SH-SY5Y (cell line): ENCODE results near the gene SLC19A1.

Experiments used
- GATA2 ChIP-seq: IDR thresholded peaks from 2 replicates; pipeline ENCODE4 v1.6.1; 2011; ENCODE audit warnings: mild to moderate bottlenecking, low read depth, low read length
- GATA3 ChIP-seq: IDR thresholded peaks from 2 replicates; pipeline ENCODE4 v1.6.1; 2011; ENCODE audit warnings: low read depth, mild to moderate bottlenecking, low read length, moderate library complexity

Gene SLC19A1

DNA sequence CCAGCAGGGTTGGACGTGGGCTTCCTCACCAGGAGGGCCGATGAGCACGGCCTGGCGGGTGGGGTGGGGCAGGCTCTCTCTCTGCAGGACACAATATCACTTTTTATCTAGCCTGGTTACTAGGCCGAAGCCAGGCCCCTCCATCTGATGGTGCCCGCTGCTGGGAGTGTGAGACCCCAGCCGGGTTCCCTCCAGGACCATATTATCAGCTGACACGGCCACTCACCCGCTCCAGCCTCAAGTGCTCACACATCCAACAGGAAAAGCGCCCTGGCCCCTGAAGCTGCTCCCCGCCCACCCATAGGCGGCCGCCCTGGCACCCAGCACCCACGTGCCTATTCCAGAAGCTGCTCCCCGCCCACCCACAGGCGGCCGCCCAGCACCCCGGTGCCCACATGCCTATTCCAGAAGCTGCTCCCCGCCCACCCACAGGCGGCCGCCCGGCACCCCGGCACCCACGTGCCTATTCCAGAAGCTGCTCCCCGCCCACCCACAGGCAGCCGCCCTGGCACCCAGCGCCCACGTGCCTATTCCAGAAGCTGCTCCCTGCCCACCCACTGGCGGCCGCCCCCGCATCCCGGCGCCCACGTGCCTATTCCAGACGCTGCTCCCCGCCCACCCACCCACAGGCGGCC is 5.0 kb downstream of the SLC19A1 start:
- TF ChIP-seq GATA2 (no peak), GATA3 (no peak)

DNA sequence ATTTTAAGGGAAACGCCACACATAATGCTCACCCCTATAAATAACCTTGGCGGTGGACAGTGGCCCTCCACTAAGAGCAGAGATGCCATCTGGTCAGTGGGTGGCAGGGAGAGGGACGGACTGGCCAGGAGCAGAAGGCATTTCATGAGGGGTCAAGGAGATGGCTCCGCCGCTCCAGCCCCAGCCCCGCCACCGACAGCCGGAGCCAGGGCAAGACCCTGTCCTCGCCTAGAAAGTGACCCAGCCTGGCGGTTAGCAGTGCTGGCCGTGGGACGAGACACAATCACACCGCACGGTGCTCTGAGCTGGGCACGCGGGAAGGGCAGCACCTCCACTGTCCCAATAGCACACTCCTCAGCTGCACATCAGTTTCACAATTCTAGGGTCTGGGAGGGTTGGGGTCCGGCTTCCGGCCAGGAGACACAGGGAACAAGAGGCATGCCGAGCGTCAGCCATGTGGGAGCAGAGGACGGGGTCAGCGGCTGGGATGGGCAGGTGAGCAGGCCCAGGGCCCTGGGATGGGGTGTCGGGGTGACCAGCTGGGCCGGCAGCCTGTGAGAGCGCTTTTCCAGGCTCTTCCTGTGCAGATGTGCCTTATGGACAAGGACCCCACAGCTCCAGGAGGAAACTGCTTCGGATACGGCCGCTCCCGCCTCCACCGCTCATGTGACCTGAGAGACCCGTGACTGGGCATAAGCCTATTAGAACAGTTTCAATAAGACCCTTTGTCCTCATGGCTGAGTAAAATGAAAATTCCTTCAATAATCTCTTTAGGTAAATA is 5.7 kb downstream of the SLC19A1 start:
- TF ChIP-seq GATA2 (no peak), GATA3 (no peak)

DNA sequence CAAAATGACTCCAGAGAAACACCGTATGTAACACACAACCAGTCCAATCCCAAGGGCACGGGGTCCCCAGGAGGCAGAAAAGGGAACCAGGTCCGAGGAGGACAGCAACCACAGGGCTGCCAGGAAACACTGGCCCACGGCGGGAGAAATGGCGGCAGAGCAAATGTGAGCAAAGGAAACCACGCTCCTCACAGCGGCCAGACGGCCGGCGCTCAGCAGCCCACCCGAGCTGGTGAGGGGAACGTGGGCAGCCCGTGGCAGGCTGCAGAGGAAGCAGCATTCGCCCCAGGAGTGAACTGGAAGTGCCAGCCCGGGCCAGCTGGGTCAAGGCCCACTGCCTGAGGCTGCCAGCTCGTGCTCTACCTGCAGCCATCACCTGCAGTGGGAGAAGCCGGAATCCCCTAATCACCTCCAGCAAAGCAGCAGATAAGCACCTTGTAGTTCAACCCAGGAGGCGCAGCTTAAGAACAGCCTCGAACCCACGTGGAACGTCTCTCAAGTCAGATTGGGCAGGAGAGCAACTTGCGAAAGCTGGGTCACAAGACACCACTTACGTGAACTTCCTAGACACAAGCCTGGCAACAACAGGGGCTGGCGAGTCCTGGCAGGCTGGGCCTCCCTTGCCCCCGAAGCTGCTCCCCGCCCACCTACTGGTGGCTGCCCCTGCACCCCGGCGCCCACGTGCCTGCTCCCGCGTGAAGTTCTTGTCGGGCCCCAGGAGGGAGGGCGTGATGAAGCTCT is 6.7 kb downstream of the SLC19A1 start:
- no peak for TF ChIP-seq GATA2
- TF ChIP-seq GATA3 = no peak

DNA sequence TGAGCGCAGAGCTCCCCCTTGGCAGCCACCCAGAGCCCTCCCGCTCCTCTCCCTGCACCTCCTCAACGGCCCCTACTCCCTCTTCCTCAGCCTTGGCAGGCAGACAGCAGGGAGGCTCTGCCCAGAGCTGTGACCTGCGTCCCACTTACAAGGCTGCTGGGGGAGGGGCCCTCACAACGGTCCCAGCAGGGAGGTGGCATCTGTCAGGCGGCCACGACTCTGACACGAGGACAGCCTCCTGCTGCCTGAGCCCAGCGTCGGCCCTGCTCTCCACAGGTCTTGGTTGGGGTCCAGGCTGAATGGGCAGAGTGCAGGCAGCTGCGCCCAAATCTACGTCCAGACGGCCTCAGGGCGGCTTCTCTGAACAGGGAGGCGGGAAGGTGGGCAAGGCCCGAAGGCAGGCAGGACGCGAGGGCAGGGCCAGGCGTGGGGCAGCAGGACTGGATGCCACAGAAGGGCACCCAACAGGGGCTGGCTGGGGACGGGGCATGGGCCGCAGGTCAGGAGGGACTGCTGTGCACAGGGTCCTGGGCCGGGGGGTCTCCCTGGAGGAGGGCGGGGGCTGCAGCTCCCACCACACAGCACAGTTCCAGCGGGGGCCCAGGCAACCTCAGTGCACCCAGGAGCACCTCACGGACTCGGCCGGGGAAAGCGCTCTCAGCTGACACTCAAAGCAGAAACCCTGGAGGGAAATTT is 7.5 kb downstream of the SLC19A1 start:
- no peak for TF ChIP-seq GATA2
- no peak for TF ChIP-seq GATA3

DNA sequence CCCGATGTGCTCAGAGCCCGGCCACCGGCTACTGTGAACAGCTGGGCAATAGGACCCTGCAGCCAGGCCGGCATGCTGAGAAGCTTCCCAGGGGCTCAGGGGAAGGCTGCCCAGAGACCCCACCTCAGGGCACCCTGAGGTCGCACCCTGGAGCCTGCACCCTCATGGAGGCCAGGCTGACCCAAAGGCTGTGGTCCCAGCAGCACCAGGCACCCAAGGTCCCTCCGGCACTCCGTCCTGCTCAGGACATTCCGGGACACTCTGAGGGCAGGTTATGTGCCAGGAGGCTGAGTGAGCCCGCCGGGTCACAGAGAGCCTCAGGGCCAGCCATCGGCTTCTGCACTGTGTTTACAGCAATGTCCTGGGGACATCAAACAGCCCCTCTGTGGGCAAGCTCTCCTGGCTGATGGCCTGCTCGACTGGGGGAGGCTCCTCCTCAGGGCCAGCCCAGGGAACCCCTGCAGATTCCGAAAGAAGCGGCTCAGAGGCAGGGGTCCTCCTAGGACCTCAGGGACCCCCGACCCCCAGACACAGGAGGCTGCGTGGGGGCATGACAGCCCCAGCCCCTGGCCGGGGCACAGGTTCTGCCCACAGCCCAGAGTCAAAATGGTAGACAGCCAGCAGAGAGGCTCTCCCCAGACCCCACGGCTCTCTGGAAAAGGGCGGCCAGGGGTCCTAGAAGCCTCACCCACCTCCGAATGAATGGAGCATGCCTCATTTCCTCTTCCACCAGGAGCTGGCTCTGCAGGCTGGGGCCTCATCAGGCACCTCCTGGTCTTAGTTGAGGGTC is 8.2 kb downstream of the SLC19A1 start:
- no peak for TF ChIP-seq GATA2
- TF ChIP-seq GATA3 = no peak

- TF ChIP-seq GATA3 (no peak), GATA2 (no peak)
Observed at GRCh38 chr21:45533361-45533845, 8.8 kb downstream of the SLC19A1 start.

DNA sequence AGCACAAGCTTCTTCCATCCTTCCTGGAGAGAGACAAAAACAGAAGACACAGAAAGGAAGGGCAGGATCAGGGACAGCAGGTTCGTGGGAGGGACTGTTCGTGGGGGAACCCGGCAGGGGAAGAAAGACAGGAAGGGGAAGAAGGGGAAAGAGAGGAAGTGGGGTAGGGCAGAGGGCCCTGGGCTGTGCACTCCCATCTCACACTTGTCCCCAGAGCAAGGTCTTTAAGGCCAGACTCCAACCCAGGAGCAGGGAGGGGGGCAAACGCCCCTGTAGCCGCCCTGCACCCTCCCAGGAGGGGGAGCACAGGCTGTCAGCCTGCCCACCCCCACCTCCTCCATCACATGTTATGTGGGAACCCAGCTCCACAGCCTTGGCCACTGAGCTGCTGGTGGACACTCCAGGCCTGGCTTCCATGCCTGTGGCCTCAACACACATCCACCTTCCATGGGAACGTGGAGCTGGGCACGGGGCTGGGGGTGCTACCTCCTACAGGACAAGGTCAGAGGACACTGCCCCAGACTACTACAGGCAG is 9.3 kb downstream of the SLC19A1 start:
- TF ChIP-seq GATA3 (no peak), GATA2 (no peak)

GRCh38 chr21:45531393-45532215 is 10.6 kb downstream of the SLC19A1 start:
- no peak for TF ChIP-seq GATA2
- TF ChIP-seq GATA3 = no peak

DNA sequence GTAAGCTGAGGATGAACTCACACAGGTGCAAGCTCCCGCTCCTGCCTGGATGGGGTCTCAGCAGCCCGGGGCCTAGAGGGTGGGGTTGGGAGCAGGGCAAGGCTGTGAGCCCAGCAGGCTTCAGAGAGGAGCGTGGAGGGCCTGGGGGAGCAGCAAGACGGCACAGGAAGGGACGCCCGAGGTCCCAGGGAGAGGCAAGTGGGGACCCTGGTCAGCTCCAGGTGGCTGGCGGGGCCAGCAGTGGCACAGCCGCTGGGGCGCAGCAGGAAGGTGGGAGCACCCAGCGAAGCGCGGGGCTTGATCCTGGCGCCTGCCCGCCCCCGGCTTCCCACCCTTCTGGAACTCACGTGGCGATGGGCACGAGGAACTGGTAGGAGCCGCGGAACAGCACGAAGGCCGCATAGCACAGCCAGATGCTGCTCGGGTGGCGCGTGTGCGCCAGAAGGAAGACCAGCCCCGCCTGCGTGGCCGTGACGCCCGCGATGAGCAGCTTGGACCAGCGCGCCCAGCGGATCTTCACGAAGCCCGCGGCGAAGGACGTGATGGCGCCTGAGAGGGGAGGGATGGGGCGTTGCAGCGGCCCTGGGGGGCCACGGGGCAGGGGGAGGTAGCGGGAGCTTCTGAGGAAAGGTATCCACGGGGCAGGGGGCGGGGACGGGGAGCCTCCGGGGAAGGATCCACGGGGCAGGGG is 11.7 kb downstream of the SLC19A1 start:
- TF ChIP-seq GATA2 (no peak), GATA3 (no peak)

DNA sequence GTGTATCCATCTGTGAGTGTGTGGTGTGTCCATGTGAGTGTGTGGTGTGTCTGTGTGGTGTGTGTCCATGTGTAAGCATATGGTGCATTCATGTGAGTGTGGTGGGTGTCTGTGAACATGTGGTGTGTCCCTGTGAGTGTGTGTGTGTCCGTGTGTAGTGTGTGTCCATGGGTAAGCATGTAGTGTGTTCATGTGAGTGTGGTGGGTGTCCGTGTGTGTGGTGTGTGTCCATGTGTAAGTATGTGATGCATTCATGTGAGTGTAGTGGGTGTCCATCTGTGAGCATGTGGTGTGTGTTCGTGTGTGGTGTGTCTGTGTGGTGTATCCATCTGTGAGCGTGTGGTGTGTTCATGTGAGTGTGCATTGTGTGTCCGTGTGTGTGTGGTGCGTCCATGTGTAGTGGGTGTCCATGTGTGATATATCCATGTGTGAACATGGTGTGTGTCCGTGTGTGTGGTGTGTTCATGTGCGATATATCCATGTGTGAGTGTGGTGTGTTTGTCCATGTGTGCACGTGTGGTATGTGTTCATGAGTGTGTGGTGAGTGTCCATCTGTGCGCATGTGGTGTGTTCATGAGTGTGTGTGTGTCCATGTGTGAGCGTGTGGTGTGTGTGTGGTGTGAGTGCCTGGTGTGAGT is 12.3 kb downstream of the SLC19A1 start:
- TF ChIP-seq GATA3 = no peak
- TF ChIP-seq GATA2 = no peak
